Uterus (tissue), 4 donors: Measurements from ENCODE around the gene KIF1A. TPM values are rescaled to one million over a fixed set of nuclear protein-coding genes. Genes with fewer than 3 reads are reported as not detected.

Experiments
- DNase-seq, 2 donors: peaks; one replicate each; pipeline ENCODE4 v3.0.0-alpha.2; 2019 to 2020
- H3K27ac ChIP-seq, 2 donors: fragments of 200-600 bp; sonication (generic); 1 replicate in 1 of 2; 2 replicates in 1 of 2; pipeline ENCODE4 v1.5.1; 2016 to 2018
- H3K27me3 ChIP-seq, 2 donors: fragments of 200-600 bp; sonication (generic); one replicate each; pipeline ENCODE4 v1.5.1; 2018 to 2019; ENCODE audit warnings: control low read depth in 1 of 2
- H3K36me3 ChIP-seq, 2 donors: fragments of 200-600 bp; sonication (generic); one replicate each; pipeline ENCODE4 v1.5.1; 2019; ENCODE audit warnings: control low read depth in 1 of 2
- H3K4me1 ChIP-seq, 2 donors: fragments of 200-600 bp; sonication (generic); one replicate each; pipeline ENCODE4 v1.5.1; 2018 to 2019; ENCODE audit warnings: control low read depth in 1 of 2
- H3K4me3 ChIP-seq, 2 donors: fragments of 200-600 bp; sonication (generic); 1 replicate in 1 of 2; 2 replicates in 1 of 2; pipeline ENCODE4 v1.5.1; 2018 to 2019; ENCODE audit warnings: mild to moderate bottlenecking in 1 of 2
- H3K9me3 ChIP-seq, 2 donors: fragments of 200-600 bp; sonication (generic); one replicate each; pipeline ENCODE4 v1.5.1; 2019; ENCODE audit warnings: control low read depth in 1 of 2
- POLR2A ChIP-seq, 2 donors: fragments of 450-650 bp; IDR thresholded peaks; one replicate each; pipeline ENCODE4 v1.6.1; 2016; ENCODE audit warnings: antibody characterized with exemption in 2 of 2, mild to moderate bottlenecking in 1 of 2, moderate library complexity in 1 of 2
- intact Hi-C: fragments of 100-400 bp; cut with DNase I; formaldehyde crosslinking; loops from one replicate; pipeline ENCODE4 v1.15.1; 2023; ENCODE audit warnings: low total_unique reads
- total RNA-seq, 4 donors: library from RNA; depleted of rRNA in 3 of 4; stranded (reverse); fragments of >200 nt in 3 of 4; gene quantifications; one replicate each; pipeline versions ENCODE4 v1.1.0 to v1.2.4, GENCODE V29; 2014 to 2023
- TF ChIP-seq, protein P1 (sequence below), 4 experiments: fragments of 200-600 bp in 2 of 4; fragments of 450-650 bp in 2 of 4; sonication (generic) in 2 of 4; IDR thresholded peaks; one replicate each; pipeline ENCODE4 v1.5.1; 2016 to 2019; ENCODE audit warnings: antibody characterized with exemption in 4 of 4, mild to moderate bottlenecking in 2 of 4, moderate library complexity in 1 of 4
- donor health status: DM: yes; HTN: yes; CAD: no.

The KIF1A gene
- total RNA-seq, 4 donors from 2014 or later, result 0.37 to 12.9 TPM; not detected in 2

DNA sequence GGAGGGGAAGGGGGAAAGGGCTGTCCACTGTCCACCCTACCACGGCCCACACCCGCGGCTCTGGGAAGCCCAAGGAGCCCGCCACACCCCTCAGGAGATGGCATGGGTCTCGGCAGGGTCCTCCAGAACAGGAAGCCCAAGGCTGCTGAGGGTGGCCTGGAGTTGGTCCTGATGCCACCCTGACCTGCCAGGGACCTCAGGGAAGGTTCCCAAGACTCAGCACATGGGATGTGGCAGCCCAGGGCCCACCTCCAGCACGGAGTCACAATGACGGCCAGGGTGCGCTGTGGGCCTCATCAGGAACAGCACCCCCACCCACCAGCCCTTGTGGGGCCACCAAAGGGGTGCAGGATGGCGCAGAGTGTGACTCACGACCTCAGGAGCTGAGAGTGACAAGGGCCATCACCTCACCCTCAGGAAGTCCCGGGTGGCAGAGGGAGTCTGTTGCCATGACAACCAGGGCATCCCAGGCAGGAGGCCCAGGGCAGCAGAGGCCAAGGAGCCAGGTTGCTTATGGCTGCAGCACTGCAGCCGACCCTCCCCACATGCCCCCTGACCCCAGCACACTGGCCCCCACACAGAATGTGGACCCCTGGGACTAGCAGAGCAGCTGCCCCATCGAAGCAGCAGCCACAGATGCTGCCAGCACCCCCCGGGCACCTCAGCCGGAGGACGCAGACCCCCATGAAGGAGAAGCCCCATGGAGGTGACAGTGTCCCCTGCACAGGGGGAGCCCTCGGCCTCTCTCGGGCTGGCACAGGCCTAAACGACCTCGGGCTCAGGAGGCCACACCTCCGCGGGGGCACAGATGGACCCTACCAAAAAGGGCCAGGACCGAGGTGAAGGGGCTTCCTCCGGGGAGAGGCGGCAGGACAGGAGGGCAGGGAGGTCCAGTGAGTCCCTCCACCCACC, 34.3 kb downstream of the KIF1A start:
- intact Hi-C loops, result no loop called here
- Histone ChIP-seq H3K4me3 (no peak overlapping the region), H3K27ac (no peak overlapping the region), H3K9me3 (no peaks in the 10 kb centered on the region), H3K27me3 (no peaks in the 10 kb centered on the region), H3K4me1 (no peaks in the 10 kb centered on the region), H3K36me3 (no peaks in the 10 kb centered on the region)
- TF ChIP-seq, protein P1, sequence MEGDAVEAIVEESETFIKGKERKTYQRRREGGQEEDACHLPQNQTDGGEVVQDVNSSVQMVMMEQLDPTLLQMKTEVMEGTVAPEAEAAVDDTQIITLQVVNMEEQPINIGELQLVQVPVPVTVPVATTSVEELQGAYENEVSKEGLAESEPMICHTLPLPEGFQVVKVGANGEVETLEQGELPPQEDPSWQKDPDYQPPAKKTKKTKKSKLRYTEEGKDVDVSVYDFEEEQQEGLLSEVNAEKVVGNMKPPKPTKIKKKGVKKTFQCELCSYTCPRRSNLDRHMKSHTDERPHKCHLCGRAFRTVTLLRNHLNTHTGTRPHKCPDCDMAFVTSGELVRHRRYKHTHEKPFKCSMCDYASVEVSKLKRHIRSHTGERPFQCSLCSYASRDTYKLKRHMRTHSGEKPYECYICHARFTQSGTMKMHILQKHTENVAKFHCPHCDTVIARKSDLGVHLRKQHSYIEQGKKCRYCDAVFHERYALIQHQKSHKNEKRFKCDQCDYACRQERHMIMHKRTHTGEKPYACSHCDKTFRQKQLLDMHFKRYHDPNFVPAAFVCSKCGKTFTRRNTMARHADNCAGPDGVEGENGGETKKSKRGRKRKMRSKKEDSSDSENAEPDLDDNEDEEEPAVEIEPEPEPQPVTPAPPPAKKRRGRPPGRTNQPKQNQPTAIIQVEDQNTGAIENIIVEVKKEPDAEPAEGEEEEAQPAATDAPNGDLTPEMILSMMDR (IDR thresholded peaks at IDR 0.05), result no peak
- no peak for TF ChIP-seq POLR2A (IDR thresholded peaks at IDR 0.05)
- no peak for DNase-seq

DNA sequence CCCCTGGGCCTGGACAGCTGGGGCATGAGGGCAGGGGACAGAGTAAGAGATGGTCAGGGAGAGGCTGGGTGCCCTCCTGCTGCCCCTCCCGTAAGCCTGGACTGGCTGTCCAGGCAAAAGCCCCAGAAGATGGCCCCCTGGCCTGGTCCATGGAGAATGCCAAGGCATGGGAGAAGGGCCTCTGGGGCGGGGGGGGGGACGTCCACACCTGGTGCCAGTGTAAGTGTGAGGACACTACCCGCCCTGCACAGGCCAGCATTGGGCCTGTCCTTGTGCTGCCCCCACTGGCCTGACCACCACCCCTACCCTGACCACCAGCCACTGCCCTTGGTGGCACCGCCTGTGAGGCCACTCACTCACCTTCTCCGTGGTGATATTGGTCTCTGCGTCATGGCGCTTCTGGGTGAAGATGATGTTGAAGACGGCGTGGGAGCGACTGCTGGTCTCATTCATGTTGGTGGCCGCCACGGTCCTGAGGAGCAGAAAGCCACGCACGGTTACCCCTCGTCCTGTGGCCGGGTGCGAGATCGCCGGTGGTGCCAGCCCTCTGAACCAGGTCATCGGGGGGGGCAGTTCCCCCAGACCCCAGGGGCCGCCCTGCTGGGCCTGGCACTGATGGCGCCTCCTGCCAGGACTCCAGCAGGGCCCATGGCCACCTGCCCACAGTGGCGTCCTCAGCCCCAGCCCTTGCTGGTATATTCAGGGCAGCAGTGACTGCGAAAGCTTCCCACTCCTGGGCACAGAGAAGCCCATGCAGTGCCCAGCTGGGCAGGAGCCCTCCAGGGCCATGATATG, 35.2 kb downstream of the KIF1A start:
- Histone ChIP-seq H3K27ac (no peak overlapping the region), H3K9me3 (no peaks in the 10 kb centered on the region), H3K4me1 (no peaks in the 10 kb centered on the region), H3K36me3 (no peaks in the 10 kb centered on the region), H3K27me3 (no peaks in the 10 kb centered on the region), H3K4me3 (no peak overlapping the region)
- intact Hi-C loops, result no loop called here
- DNase-seq, result no peak
- no peak for TF ChIP-seq POLR2A (IDR thresholded peaks at IDR 0.05)
- TF ChIP-seq, protein P1 (IDR thresholded peaks at IDR 0.05), result no peak

DNA sequence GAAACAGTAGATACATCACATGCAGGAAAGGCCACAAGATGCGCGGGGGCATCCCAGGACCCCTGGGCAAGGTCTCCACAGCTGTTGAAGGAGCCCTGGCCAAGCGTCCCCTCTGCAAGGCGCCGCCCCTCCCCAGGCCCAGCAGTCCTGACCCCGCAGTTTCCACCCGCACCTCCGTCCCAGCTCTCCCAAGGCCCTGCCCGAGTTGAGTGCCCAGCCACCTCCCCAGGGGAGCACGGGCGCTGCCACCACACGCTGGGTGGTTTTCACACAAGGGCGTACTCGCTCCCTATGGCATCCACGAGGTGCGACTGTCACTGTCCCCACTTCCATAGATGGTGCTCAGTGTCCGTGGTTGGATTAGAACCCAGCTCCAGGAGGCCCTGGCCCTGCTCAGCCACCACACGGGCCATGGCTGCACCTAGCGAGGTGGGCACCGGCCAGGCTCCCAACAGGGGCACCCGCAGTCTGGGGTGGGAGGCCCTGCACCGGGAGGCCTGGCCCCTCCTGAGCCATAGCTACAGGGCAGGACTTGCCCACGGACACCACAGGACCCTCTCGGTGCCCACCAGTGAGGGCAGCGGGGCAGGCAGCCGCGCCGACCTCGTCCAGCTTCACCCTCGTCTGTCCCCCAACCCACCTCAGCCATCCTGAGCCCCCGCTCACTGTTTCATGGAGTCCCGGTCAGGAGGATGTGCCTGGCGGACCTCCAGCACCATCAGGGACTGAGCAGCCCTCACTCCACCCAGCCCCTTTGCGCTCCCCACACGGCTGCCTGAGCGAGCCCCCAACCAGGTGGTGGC, 36.0 kb downstream of the KIF1A start:
- Histone ChIP-seq H3K27me3 (no peaks in the 10 kb centered on the region), H3K27ac (no peak overlapping the region), H3K4me3 (no peak overlapping the region), H3K9me3 (no peaks in the 10 kb centered on the region), H3K4me1 (no peaks in the 10 kb centered on the region), H3K36me3 (no peaks in the 10 kb centered on the region)
- intact Hi-C loops, result no loop called here
- no peak for TF ChIP-seq POLR2A (IDR thresholded peaks at IDR 0.05)
- TF ChIP-seq, protein P1 (IDR thresholded peaks at IDR 0.05), result no peak
- DNase-seq, result no peak

DNA sequence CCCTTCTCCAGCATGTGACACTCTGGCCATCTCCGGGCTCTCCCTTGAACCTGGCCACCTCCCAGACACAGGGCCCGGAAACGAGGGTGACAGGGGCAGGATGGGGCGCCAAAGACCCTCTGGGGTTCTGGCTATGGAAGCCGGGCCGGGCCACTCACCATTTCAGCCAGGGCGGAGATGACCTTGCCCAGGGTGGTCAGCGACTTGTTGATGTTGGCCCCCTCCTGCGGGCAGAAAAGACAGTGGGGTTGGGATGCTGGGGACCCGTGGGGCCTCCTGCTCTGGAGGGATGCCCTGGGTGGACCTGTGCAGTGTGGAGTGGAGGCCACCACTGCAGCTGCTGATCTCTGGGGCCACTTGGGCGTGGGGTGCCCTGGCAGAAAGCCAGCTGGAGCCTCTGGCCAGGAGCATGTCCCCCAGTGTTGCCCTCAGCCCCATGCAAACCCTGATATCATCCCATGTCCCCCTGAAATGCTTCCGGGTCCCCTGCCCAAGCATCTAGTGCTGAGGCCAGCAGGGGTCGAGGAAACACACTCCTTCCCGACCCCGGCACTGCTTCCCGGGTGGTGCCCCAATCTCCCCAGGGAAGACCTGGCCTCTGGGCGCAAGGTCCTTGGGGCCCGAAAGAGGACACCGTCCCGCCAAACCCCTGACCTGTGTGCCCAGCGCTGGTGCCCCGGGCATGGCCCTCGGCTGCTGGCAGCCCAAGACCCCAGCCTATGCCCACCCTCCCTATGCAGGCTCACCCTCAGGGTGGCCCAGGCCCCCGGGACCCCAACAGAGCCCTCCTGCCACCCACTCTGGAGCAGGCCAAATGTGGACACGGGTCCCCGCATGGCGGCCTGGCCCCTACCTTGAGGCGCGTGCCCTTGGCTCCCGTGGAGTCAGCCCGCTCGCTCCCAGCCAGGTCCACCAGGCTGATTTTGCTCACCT, 36.9 kb downstream of the KIF1A start:
- intact Hi-C loops, result no loop called here
- TF ChIP-seq, protein P1 (IDR thresholded peaks at IDR 0.05), result no peak
- no peak for TF ChIP-seq POLR2A (IDR thresholded peaks at IDR 0.05)
- H3K36me3 ChIP-seq, result no peaks in the 10 kb centered on the region
- no peak overlapping the region for H3K4me3 ChIP-seq
- no peak overlapping the region for H3K27ac ChIP-seq
- no peaks in the 10 kb centered on the region for H3K9me3 ChIP-seq
- no peaks in the 10 kb centered on the region for H3K4me1 ChIP-seq
- H3K27me3 ChIP-seq, result no peaks in the 10 kb centered on the region
- DNase-seq, result no peak
